DND-41 (cell line): ENCODE measurements around the gene AK8.

ENCODE experiments used
- ATAC-seq: fragments of 200-7000 bp; cut with Tn5 transposase; 3 replicates; pipeline ENCODE4 v1.9.1; 2021; ENCODE audit warnings: low read depth; ENCODE audit not compliant: insufficient read depth
- DNase-seq: peaks from one replicate; pipeline ENCODE4 v3.0.0-alpha.2; 2020
- H2AFZ ChIP-seq: 2 replicates; pipeline ENCODE4 v1.6.0; 2012; ENCODE audit warnings: low read depth, low read length
- H3K27ac ChIP-seq: 2 replicates; pipeline ENCODE4 v1.5.1; 2012; ENCODE audit warnings: low read length, inconsistent platforms
- H3K27me3 ChIP-seq: fragments of 200-600 bp; sonication (generic); 2 replicates; pipeline ENCODE4 v1.6.0; 2012; ENCODE audit warnings: low read length, mild to moderate bottlenecking, inconsistent platforms; ENCODE audit not compliant: insufficient read depth, poor library complexity
- H3K36me3 ChIP-seq: 2 replicates; pipeline ENCODE4 v1.5.1; 2012; ENCODE audit warnings: low read length, inconsistent platforms; ENCODE audit not compliant: insufficient read depth
- H3K4me1 ChIP-seq: 2 replicates; pipeline ENCODE4 v1.5.1; 2012; ENCODE audit warnings: mild to moderate bottlenecking, low read length; ENCODE audit not compliant: insufficient read depth
- H3K4me2 ChIP-seq: 2 replicates; pipeline ENCODE4 v1.6.0; 2012; ENCODE audit warnings: mild to moderate bottlenecking, moderate library complexity, low read length, inconsistent platforms; ENCODE audit not compliant: insufficient read depth
- H3K4me3 ChIP-seq, 2 experiments: fragments of 200-600 bp in 1 of 2; shearing (Covaris generic) in 1 of 2; 2 replicates each; pipeline ENCODE4 v1.5.1; 2012 to 2016; ENCODE audit warnings: inconsistent platforms in 2 of 2, low read length in 2 of 2, mild to moderate bottlenecking in 2 of 2, low read depth in 1 of 2, moderate library complexity in 1 of 2
- H3K79me2 ChIP-seq: 2 replicates; pipeline ENCODE4 v1.6.0; 2012; ENCODE audit warnings: low read length, inconsistent platforms; ENCODE audit not compliant: insufficient read depth
- H3K9ac ChIP-seq: 2 replicates; pipeline ENCODE4 v1.6.0; 2012; ENCODE audit warnings: low read depth, mild to moderate bottlenecking, inconsistent platforms, low read length, moderate library complexity
- H3K9me3 ChIP-seq: 2 replicates; pipeline ENCODE4 v1.5.1; 2012; ENCODE audit warnings: low read length, moderate library complexity, mild to moderate bottlenecking, inconsistent platforms; ENCODE audit not compliant: insufficient read depth, severe bottlenecking
- H4K20me1 ChIP-seq: 2 replicates; pipeline ENCODE4 v1.6.0; 2012; ENCODE audit warnings: low read length; ENCODE audit not compliant: insufficient read depth
- EZH2 ChIP-seq: IDR thresholded peaks from 3 replicates; pipeline ENCODE4 v1.6.1; 2012; ENCODE audit warnings: borderline replicate concordance, low read depth, mild to moderate bottlenecking, moderate library complexity, low read length, inconsistent platforms; ENCODE audit not compliant: severe bottlenecking
- TF ChIP-seq, protein P1 (sequence below): IDR thresholded peaks from 2 replicates; pipeline ENCODE4 v1.5.1; 2012; ENCODE audit warnings: borderline replicate concordance, low read length, moderate library complexity, mild to moderate bottlenecking; ENCODE audit not compliant: poor library complexity, severe bottlenecking; ENCODE audit errors: extremely low read depth

Gene AK8

DNA sequence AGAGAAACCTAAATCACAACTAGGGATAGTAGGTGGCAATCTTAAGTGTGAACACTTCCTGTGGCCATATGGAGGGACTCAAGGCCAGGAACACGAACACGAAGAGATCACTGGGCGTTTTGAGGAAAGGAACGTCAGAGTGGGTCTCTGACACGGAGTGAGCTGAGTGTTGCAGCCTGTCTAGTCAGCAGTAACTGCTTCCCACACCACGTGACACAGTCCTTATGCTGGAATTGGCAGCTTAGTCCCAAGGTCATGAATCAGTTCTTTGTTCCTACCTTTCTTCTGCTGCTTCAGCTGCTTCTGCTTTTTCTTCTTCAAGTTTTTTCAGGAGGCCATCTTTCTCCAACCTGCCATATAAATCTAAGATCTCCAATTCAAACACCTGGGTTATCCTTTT is 18.8 kb upstream of the AK8 start:
- Histone ChIP-seq H3K9ac (no peak overlapping the region), H3K9me3 (no peaks in the 10 kb centered on the region), H3K36me3 (peaks cover 61% of the 10 kb centered on the region), H2AFZ (no peak overlapping the region), H3K27ac (no peak overlapping the region), H4K20me1 (no peaks in the 10 kb centered on the region), H3K27me3 (no peaks in the 10 kb centered on the region), H3K4me1 (peaks cover 8% of the 10 kb centered on the region), H3K4me3 (no peak overlapping the region), H3K79me2 (no peaks in the 10 kb centered on the region), H3K4me2 (no peak overlapping the region)
- ATAC-seq (no peak), DNase-seq (no peak)
- TF ChIP-seq, protein P1, sequence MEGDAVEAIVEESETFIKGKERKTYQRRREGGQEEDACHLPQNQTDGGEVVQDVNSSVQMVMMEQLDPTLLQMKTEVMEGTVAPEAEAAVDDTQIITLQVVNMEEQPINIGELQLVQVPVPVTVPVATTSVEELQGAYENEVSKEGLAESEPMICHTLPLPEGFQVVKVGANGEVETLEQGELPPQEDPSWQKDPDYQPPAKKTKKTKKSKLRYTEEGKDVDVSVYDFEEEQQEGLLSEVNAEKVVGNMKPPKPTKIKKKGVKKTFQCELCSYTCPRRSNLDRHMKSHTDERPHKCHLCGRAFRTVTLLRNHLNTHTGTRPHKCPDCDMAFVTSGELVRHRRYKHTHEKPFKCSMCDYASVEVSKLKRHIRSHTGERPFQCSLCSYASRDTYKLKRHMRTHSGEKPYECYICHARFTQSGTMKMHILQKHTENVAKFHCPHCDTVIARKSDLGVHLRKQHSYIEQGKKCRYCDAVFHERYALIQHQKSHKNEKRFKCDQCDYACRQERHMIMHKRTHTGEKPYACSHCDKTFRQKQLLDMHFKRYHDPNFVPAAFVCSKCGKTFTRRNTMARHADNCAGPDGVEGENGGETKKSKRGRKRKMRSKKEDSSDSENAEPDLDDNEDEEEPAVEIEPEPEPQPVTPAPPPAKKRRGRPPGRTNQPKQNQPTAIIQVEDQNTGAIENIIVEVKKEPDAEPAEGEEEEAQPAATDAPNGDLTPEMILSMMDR, result no peak
- TF ChIP-seq EZH2, result no peak

DNA sequence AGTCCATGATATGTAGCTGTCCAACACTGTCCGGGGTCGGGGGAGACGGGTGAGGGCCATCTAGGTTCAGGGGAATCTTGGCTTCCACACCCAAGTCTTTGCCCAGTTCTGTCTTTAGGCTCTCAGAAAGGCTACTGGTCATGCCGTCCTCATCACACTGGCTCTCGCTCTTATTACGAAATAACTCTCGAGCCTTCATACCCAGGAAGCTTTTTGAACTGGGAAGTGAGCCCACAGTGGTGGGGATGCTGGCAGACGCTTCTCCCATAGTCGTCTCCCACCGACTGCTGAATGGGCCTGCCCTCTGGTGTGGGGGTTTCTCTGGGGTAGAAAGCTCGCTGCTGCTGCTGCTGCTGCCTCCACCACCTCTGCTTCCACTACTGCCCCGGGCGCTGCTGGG is 18.2 kb upstream of the AK8 start:
- H2AFZ ChIP-seq, result no peak overlapping the region
- no peak overlapping the region for H3K4me2 ChIP-seq
- ATAC-seq, result no peak
- H3K4me3 ChIP-seq, result no peak overlapping the region
- H3K36me3 ChIP-seq, result peaks cover 56% of the 10 kb centered on the region
- H3K27me3 ChIP-seq, result no peaks in the 10 kb centered on the region
- TF ChIP-seq EZH2, result no peak
- TF ChIP-seq, protein P1, result no peak
- no peaks in the 10 kb centered on the region for H3K9me3 ChIP-seq
- no peak for DNase-seq
- no peaks in the 10 kb centered on the region for H4K20me1 ChIP-seq
- peaks cover 4% of the 10 kb centered on the region for H3K4me1 ChIP-seq
- no peak overlapping the region for H3K9ac ChIP-seq
- H3K79me2 ChIP-seq, result no peaks in the 10 kb centered on the region
- no peak overlapping the region for H3K27ac ChIP-seq

DNA sequence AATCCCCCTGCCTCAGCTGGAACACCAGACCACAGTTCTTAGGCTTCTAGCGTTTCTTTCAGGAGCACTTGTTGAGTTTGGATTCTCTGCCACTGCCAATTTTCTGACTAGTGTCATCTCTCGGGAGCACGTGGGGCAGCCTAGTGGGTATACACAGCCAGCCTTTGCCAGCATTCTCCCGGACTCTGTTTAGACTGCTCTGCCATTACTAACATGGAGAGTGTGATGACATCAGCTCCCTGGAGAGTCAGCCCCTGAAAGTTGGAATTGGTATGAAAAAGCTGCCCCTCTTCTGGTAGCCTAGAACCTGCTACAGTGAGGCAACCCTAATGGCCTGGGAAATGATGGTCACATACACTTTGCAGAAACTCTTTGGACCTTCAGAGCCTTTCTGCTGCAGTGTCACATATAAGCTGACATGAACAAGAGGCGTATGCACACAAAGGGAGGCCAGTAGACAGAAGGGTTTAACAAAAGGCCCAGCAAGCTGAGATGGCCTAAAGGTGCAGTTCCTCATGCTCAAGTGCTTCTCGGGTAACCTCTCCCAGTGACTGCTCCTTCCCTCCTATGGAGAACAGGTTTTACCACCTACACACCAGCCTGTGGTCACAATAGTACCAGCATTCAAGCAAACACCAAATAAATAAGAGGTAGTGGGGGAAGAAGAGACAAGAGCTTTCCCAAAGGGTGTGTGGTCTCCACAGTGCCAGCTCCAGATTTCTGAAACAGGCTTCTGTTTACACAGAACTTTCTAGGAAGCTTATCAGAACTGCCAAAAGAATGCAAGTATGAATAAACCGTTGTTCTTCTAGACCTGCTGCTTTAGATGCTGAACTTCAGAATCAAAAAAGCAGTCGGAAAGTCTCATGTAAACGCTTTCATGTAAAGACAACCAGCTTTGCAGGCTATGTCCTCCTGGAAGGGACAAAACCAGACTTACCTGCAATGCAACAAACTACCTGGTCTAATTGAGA is 17.1 kb upstream of the AK8 start:
- Histone ChIP-seq H3K27ac (no peak overlapping the region), H3K4me3 (no peak overlapping the region), H3K27me3 (no peaks in the 10 kb centered on the region), H3K36me3 (peaks cover 45% of the 10 kb centered on the region), H3K4me1 (no peaks in the 10 kb centered on the region), H3K79me2 (no peaks in the 10 kb centered on the region), H4K20me1 (no peaks in the 10 kb centered on the region), H3K9ac (no peak overlapping the region), H3K9me3 (no peaks in the 10 kb centered on the region), H3K4me2 (no peak overlapping the region), H2AFZ (no peak overlapping the region)
- ATAC-seq (no peak), DNase-seq (no peak)
- no peak for TF ChIP-seq EZH2
- TF ChIP-seq, protein P1, result no peak
